Upper lobe of left lung (tissue), 6 donors: ENCODE results near the gene APMAP. TPM values are rescaled to one million over a fixed set of nuclear protein-coding genes. Genes with fewer than 3 reads are reported as not detected.

Experiments used
- ATAC-seq, 2 donors: fragments of 200-7000 bp; cut with Tn5 transposase; one replicate each; pipeline ENCODE4 v1.9.1; 2022; ENCODE audit warnings: mild to moderate bottlenecking in 2 of 2, moderate library complexity in 2 of 2; ENCODE audit not compliant: low FRiP score in 2 of 2
- DNase-seq, 2 donors: peaks; one replicate each; pipeline ENCODE4 v3.0.0-alpha.2; 2019 to 2020
- H3K27ac ChIP-seq, 4 donors: fragments of 200-600 bp; sonication (generic); one replicate each; pipeline ENCODE4 v1.5.1; 2016 to 2019
- H3K27me3 ChIP-seq, 4 donors: fragments of 200-600 bp; sonication (generic); one replicate each; pipeline ENCODE4 v1.5.1; 2017 to 2019
- H3K36me3 ChIP-seq, 4 donors: fragments of 200-600 bp; sonication (generic); one replicate each; pipeline ENCODE4 v1.5.1; 2016 to 2019
- H3K4me1 ChIP-seq, 4 donors: fragments of 200-600 bp; sonication (generic); one replicate each; pipeline ENCODE4 v1.5.1; 2018 to 2019
- H3K4me3 ChIP-seq, 4 donors: fragments of 200-600 bp; sonication (generic); one replicate each; pipeline ENCODE4 v1.5.1; 2017 to 2019; ENCODE audit warnings: mild to moderate bottlenecking in 2 of 4, moderate library complexity in 1 of 4
- H3K9me3 ChIP-seq, 4 donors: fragments of 200-600 bp; sonication (generic); one replicate each; pipeline ENCODE4 v1.5.1; 2018 to 2019
- EP300 ChIP-seq, 4 donors: sonication (generic); formaldehyde crosslinking; IDR thresholded peaks; one replicate each; pipeline ENCODE4 v1.5.1; 2017; ENCODE audit warnings: antibody characterized with exemption in 4 of 4, control low read depth in 2 of 4
- POLR2A ChIP-seq, 4 donors: fragments of 450-650 bp; IDR thresholded peaks; one replicate each; pipeline ENCODE4 v1.5.1; 2016 to 2017; ENCODE audit warnings: antibody characterized with exemption in 4 of 4, mild to moderate bottlenecking in 2 of 4
- POLR2AphosphoS5 ChIP-seq, 2 donors: sonication (generic); formaldehyde crosslinking; IDR thresholded peaks; one replicate each; pipeline ENCODE4 v1.5.1; 2017; ENCODE audit warnings: antibody characterized with exemption in 2 of 2
- WGBS, 2 donors: methylation state at CpG; one replicate each; pipeline ENCODE4 v1.1.5; 2017 to 2018; 5-methylcytosine and 5-hydroxymethylcytosine counted together
- total RNA-seq, 6 donors: library from RNA; depleted of rRNA in 4 of 6; stranded (reverse); fragments of >200 nt in 4 of 6; gene quantifications; one replicate each; pipeline versions ENCODE4 v1.1.0 to v1.2.1, GENCODE V29; 2016 to 2021
- TF ChIP-seq, protein P1 (sequence below), 6 experiments: fragments of 450-650 bp in 4 of 6; fragments of 200-600 bp in 2 of 6; sonication (generic) in 2 of 6; IDR thresholded peaks; one replicate each; pipeline ENCODE4 v1.5.1; 2016 to 2019; ENCODE audit warnings: antibody characterized with exemption in 6 of 6
- donor health status: DM: no; HTN: no; CAD: no; lungs with moderate emphysema.
- donor health status: DM: no; HTN: yes; CAD: no; lungs with severe emphysema.

APMAP gene
- total RNA-seq, 6 donors from 2014 or later, result 31.4 to 80.1 (median 55.5) TPM

DNA sequence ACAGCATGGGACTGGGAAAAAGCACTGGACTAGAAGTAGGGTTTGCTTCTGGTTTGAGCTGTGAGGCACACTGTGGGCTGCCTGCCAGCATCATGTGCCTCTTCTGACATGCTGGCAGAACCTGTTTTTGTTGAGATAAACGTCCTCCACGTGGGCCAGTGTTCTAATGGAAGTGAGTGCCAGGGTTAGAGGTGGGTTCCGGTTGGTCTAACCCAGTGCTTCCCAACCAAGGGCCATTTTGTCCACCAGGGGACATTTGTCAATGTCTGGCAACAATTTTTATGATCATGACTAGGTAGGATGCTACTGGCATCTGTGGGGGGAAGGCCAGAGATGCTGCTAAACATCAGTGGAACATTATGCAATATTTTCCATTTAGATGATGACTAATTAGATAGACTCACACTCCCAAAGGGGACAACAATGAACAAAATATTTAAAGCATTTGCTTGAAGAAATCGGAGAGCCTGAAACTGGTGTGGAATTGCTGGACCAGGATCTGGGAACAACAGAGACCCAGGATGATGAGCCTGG, 7.8 kb upstream of the APMAP start:
- 35 to 38% methylated on average over 4 of the region's 4 CpGs for WGBS, 2 donors
- no peaks in the 10 kb centered on the region for H3K27me3 ChIP-seq
- H3K9me3 ChIP-seq, result no peaks in the 10 kb centered on the region
- TF ChIP-seq POLR2AphosphoS5 (IDR thresholded peaks at IDR 0.05), result peak in 1 of 2 donors; percentile 36
- TF ChIP-seq, protein P1, sequence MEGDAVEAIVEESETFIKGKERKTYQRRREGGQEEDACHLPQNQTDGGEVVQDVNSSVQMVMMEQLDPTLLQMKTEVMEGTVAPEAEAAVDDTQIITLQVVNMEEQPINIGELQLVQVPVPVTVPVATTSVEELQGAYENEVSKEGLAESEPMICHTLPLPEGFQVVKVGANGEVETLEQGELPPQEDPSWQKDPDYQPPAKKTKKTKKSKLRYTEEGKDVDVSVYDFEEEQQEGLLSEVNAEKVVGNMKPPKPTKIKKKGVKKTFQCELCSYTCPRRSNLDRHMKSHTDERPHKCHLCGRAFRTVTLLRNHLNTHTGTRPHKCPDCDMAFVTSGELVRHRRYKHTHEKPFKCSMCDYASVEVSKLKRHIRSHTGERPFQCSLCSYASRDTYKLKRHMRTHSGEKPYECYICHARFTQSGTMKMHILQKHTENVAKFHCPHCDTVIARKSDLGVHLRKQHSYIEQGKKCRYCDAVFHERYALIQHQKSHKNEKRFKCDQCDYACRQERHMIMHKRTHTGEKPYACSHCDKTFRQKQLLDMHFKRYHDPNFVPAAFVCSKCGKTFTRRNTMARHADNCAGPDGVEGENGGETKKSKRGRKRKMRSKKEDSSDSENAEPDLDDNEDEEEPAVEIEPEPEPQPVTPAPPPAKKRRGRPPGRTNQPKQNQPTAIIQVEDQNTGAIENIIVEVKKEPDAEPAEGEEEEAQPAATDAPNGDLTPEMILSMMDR (IDR thresholded peaks at IDR 0.05), result no peak
- TF ChIP-seq EP300 (IDR thresholded peaks at IDR 0.05), result peak in 1 of 4 donors; percentile 35
- TF ChIP-seq POLR2A (IDR thresholded peaks at IDR 0.05), result no peak
- H3K4me3 ChIP-seq, result no peak overlapping the region
- H3K36me3 ChIP-seq, result peaks cover 0 to 13% (median under 1%) of the 10 kb centered on the region in 4 donors
- H3K27ac ChIP-seq, result no peak overlapping the region
- DNase-seq, result peak in 1 of 2 donors; percentile 83
- ATAC-seq, result peak; percentile 58 to 75
- peaks cover 4 to 14% (median 10%) of the 10 kb centered on the region in 4 donors for H3K4me1 ChIP-seq

DNA sequence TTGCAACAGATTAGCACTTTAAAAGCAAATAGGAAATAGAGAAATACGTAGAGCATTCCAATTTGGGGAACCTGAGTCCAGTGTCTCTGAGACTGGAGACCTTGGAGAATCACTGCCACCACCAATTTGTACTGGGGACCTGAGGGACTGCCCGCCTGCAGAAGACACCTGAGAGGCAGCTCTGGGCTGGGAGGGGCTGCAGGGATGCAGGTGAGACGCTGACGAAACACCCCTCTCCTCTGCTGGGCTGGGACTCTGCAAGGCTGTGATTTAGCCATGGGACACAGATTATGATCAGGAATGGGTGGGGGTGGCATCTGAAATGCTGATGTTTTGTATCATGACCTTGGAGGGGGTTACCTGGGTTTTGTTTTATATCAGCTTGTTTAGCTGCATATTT, 7.0 kb upstream of the APMAP start:
- no peaks in the 10 kb centered on the region for H3K27me3 ChIP-seq
- DNase-seq, result peak in 1 of 2 donors; percentile 9
- H3K4me3 ChIP-seq, result no peak overlapping the region
- no peak overlapping the region for H3K27ac ChIP-seq
- TF ChIP-seq EP300 (IDR thresholded peaks at IDR 0.05), result no peak
- TF ChIP-seq POLR2A (IDR thresholded peaks at IDR 0.05), result no peak
- TF ChIP-seq POLR2AphosphoS5 (IDR thresholded peaks at IDR 0.05), result no peak
- TF ChIP-seq, protein P1 (IDR thresholded peaks at IDR 0.05), result no peak
- peaks cover 4 to 18% (median 16%) of the 10 kb centered on the region in 4 donors for H3K4me1 ChIP-seq
- H3K9me3 ChIP-seq, result no peaks in the 10 kb centered on the region
- peaks cover 0 to 8% (median 0%) of the 10 kb centered on the region in 4 donors for H3K36me3 ChIP-seq
- no peak for ATAC-seq
- WGBS, 2 donors, result 81 to 85% methylated on average over 4 of the region's 4 CpGs

DNA sequence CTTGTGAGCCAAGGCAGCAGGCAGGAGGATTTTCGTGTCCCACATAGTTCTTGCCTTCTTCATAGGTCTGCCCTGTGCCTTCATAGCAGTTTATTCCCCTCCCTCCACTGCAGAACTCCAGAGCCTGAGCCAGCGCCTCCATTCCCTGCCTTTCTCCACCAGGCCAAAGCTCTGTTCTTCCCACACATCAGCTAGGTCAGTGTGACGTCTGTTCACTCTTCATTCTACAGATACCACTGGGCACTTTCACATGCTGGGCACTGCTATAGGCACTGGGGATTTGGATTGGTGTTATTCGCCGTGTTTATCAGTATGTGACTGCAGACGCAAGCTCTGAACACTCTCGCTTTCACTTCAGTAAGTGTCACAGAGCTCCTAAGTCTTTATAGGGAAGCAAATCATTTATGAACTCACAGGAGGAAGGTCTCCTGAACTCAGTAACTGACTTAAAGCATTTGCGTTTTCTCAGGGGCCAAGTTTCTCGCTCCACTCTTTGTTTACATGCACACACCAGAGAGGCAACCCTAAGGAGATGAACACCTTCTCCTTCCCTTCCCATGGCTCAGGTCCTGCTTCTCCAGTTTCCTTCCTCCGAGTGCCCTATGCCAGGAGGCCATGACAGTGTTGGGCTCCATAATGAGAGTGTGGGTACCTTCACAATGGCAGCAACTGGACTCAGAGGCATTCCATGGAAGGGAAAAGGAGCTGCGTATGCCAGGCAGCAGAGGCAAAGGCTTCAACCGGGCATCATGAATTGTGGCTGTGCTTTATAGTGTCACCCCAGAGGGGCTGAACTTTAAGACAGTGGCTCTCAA, 6.3 kb upstream of the APMAP start:
- H3K4me3 ChIP-seq, result no peak overlapping the region
- H3K9me3 ChIP-seq, result no peaks in the 10 kb centered on the region
- DNase-seq, result peak in 1 of 2 donors; percentile 9
- H3K4me1 ChIP-seq, result peaks cover 4 to 20% (median 18%) of the 10 kb centered on the region in 4 donors
- no peak overlapping the region for H3K27ac ChIP-seq
- 84% methylated on average over 12 of the region's 12 CpGs for WGBS, 2 donors
- no peaks in the 10 kb centered on the region for H3K27me3 ChIP-seq
- no peak for ATAC-seq
- peaks cover 0 to 3% (median 0%) of the 10 kb centered on the region in 4 donors for H3K36me3 ChIP-seq
- TF ChIP-seq POLR2A (IDR thresholded peaks at IDR 0.05), result no peak
- TF ChIP-seq, protein P1 (IDR thresholded peaks at IDR 0.05), result no peak
- TF ChIP-seq EP300 (IDR thresholded peaks at IDR 0.05), result no peak
- no peak for TF ChIP-seq POLR2AphosphoS5 (IDR thresholded peaks at IDR 0.05)

DNA sequence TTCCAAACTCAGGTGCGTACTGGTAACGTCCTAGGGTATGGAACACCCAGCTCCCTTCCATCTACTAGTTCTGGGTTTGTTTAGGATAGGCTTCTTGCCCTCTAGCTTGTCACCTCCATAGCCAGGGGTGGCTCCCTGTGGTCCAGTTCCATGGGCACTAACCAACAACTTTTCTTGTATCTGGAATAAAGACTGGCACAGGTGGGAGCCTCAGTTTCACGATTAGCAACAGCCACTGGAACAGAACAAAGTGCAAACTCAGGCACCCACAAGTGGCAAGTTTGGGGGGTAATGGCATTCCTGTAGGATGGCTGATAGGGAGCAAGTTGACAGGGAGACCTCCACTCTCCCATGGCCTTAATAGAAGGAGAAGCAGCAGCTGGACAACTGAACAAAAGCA, 5.6 kb upstream of the APMAP start:
- Histone ChIP-seq H3K4me3 (no peak overlapping the region), H3K36me3 (no peaks in the 10 kb centered on the region), H3K27me3 (no peaks in the 10 kb centered on the region), H3K27ac (no peak overlapping the region), H3K9me3 (no peaks in the 10 kb centered on the region), H3K4me1 (peaks cover 11 to 26% (median 25%) of the 10 kb centered on the region in 4 donors)
- 62 to 71% methylated on average over 3 of the region's 3 CpGs for WGBS, 2 donors
- TF ChIP-seq EP300 (IDR thresholded peaks at IDR 0.05), result no peak
- TF ChIP-seq POLR2A (IDR thresholded peaks at IDR 0.05), result no peak
- TF ChIP-seq POLR2AphosphoS5 (IDR thresholded peaks at IDR 0.05), result no peak
- TF ChIP-seq, protein P1 (IDR thresholded peaks at IDR 0.05), result no peak
- ATAC-seq, result no peak
- no peak for DNase-seq
